HEK293 (cell line): ENCODE data around the gene BCOR.

Source experiments
- GFI1B ChIP-seq: fragments of 450-650 bp; formaldehyde crosslinking; IDR thresholded peaks from 2 replicates; pipeline ENCODE4 v1.5.1; 2016; ENCODE audit warnings: missing biosample characterization, missing genetic modification characterization
- PRDM6 ChIP-seq: fragments of 450-650 bp; formaldehyde crosslinking; IDR thresholded peaks from 2 replicates; pipeline ENCODE4 v1.5.1; 2017; ENCODE audit warnings: missing biosample characterization, missing genetic modification characterization
- WT1 ChIP-seq: fragments of 450-650 bp; formaldehyde crosslinking; IDR thresholded peaks from 2 replicates; pipeline ENCODE4 v1.5.1; 2016; ENCODE audit warnings: missing biosample characterization, missing genetic modification characterization
- ZBTB11 ChIP-seq: fragments of 450-650 bp; formaldehyde crosslinking; conservative IDR thresholded peaks from 2 replicates; pipeline ENCODE4 v1.5.1; 2016; ENCODE audit warnings: low read depth, missing biosample characterization, missing genetic modification characterization
- ZNF184 ChIP-seq: fragments of 450-650 bp; IDR thresholded peaks from 2 replicates; pipeline ENCODE4 v1.5.1; 2018; ENCODE audit warnings: missing biosample characterization, mild to moderate bottlenecking, missing genetic modification characterization
- ZNF2 ChIP-seq: fragments of 450-650 bp; formaldehyde crosslinking; IDR thresholded peaks from 2 replicates; pipeline ENCODE4 v1.5.1; 2016; ENCODE audit warnings: missing biosample characterization, missing genetic modification characterization
- ZNF266 ChIP-seq: fragments of 450-650 bp; formaldehyde crosslinking; IDR thresholded peaks from 2 replicates; pipeline ENCODE4 v1.5.1; 2016; ENCODE audit warnings: missing biosample characterization, missing genetic modification characterization, low read depth
- ZNF324 ChIP-seq: fragments of 450-650 bp; formaldehyde crosslinking; IDR thresholded peaks from 2 replicates; pipeline ENCODE4 v1.5.1; 2016; ENCODE audit warnings: missing biosample characterization, missing genetic modification characterization
- ZNF391 ChIP-seq: fragments of 450-650 bp; formaldehyde crosslinking; IDR thresholded peaks from 2 replicates; pipeline ENCODE4 v1.5.1; 2016; ENCODE audit warnings: low read depth, missing biosample characterization, missing genetic modification characterization, borderline replicate concordance
- ZNF426 ChIP-seq: fragments of 450-650 bp; formaldehyde crosslinking; IDR thresholded peaks from 2 replicates; pipeline ENCODE4 v1.5.1; 2017; ENCODE audit warnings: missing biosample characterization, missing genetic modification characterization, mild to moderate bottlenecking, inconsistent platforms, moderate library complexity
- ZNF510 ChIP-seq: fragments of 450-650 bp; formaldehyde crosslinking; IDR thresholded peaks from 2 replicates; pipeline ENCODE4 v1.5.1; 2018; ENCODE audit warnings: mild to moderate bottlenecking, missing genetic modification characterization, missing biosample characterization; ENCODE audit not compliant: insufficient replicate concordance
- ZNF513 ChIP-seq: fragments of 450-650 bp; IDR thresholded peaks from 2 replicates; pipeline ENCODE4 v1.5.1; 2018; ENCODE audit warnings: missing biosample characterization, missing genetic modification characterization
- ZNF518A ChIP-seq: fragments of 450-650 bp; formaldehyde crosslinking; conservative IDR thresholded peaks from 2 replicates; pipeline ENCODE4 v1.5.1; 2016; ENCODE audit warnings: low read depth, missing biosample characterization, missing genetic modification characterization
- ZNF571 ChIP-seq: fragments of 450-650 bp; formaldehyde crosslinking; IDR thresholded peaks from 2 replicates; pipeline ENCODE4 v1.5.0; 2017; ENCODE audit warnings: missing biosample characterization, missing genetic modification characterization
- ZNF585B ChIP-seq: fragments of 450-650 bp; formaldehyde crosslinking; IDR thresholded peaks from 2 replicates; pipeline ENCODE4 v1.5.1; 2016; ENCODE audit warnings: missing biosample characterization, missing genetic modification characterization
- ZNF621 ChIP-seq: fragments of 450-650 bp; formaldehyde crosslinking; IDR thresholded peaks from 2 replicates; pipeline ENCODE4 v1.5.1; 2017; ENCODE audit warnings: missing biosample characterization, missing genetic modification characterization
- ZNF704 ChIP-seq: fragments of 450-650 bp; formaldehyde crosslinking; IDR thresholded peaks from 2 replicates; pipeline ENCODE4 v1.5.1; 2016; ENCODE audit warnings: missing biosample characterization, missing genetic modification characterization
- ZNF776 ChIP-seq: fragments of 450-650 bp; formaldehyde crosslinking; IDR thresholded peaks from 2 replicates; pipeline ENCODE4 v1.5.0; 2017; ENCODE audit warnings: missing biosample characterization, missing genetic modification characterization, borderline replicate concordance
- TF ChIP-seq, protein P1 (sequence below): fragments of 450-650 bp; formaldehyde crosslinking; IDR thresholded peaks from 2 replicates; pipeline ENCODE4 v1.5.1; 2016; ENCODE audit warnings: missing biosample characterization, missing genetic modification characterization
- TF ChIP-seq, protein P2 (sequence below): fragments of 450-650 bp; formaldehyde crosslinking; IDR thresholded peaks from 2 replicates; pipeline ENCODE4 v1.5.1; 2016; ENCODE audit warnings: missing biosample characterization, missing genetic modification characterization
- TF ChIP-seq, protein P3 (sequence below): fragments of 450-650 bp; formaldehyde crosslinking; IDR thresholded peaks from 2 replicates; pipeline ENCODE4 v1.5.1; 2017; ENCODE audit warnings: missing biosample characterization, missing genetic modification characterization

BCOR gene

GRCh38 chrX:40112996-40113395, 15.2 kb upstream of the BCOR start (continued):
- TF ChIP-seq ZNF518A = peak; percentile 53
- 0 out of 2 replicates have a peak, but pooled peaks have one; percentile 65 for TF ChIP-seq ZNF266 (tag by site-specific recombination)
- TF ChIP-seq, protein P1, sequence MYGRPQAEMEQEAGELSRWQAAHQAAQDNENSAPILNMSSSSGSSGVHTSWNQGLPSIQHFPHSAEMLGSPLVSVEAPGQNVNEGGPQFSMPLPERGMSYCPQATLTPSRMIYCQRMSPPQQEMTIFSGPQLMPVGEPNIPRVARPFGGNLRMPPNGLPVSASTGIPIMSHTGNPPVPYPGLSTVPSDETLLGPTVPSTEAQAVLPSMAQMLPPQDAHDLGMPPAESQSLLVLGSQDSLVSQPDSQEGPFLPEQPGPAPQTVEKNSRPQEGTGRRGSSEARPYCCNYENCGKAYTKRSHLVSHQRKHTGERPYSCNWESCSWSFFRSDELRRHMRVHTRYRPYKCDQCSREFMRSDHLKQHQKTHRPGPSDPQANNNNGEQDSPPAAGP (tag by site-specific recombination) = no peak
- TF ChIP-seq, protein P2, sequence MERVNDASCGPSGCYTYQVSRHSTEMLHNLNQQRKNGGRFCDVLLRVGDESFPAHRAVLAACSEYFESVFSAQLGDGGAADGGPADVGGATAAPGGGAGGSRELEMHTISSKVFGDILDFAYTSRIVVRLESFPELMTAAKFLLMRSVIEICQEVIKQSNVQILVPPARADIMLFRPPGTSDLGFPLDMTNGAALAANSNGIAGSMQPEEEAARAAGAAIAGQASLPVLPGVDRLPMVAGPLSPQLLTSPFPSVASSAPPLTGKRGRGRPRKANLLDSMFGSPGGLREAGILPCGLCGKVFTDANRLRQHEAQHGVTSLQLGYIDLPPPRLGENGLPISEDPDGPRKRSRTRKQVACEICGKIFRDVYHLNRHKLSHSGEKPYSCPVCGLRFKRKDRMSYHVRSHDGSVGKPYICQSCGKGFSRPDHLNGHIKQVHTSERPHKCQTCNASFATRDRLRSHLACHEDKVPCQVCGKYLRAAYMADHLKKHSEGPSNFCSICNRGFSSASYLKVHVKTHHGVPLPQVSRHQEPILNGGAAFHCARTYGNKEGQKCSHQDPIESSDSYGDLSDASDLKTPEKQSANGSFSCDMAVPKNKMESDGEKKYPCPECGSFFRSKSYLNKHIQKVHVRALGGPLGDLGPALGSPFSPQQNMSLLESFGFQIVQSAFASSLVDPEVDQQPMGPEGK (tag by site-specific recombination) = no peak
- TF ChIP-seq, protein P3, sequence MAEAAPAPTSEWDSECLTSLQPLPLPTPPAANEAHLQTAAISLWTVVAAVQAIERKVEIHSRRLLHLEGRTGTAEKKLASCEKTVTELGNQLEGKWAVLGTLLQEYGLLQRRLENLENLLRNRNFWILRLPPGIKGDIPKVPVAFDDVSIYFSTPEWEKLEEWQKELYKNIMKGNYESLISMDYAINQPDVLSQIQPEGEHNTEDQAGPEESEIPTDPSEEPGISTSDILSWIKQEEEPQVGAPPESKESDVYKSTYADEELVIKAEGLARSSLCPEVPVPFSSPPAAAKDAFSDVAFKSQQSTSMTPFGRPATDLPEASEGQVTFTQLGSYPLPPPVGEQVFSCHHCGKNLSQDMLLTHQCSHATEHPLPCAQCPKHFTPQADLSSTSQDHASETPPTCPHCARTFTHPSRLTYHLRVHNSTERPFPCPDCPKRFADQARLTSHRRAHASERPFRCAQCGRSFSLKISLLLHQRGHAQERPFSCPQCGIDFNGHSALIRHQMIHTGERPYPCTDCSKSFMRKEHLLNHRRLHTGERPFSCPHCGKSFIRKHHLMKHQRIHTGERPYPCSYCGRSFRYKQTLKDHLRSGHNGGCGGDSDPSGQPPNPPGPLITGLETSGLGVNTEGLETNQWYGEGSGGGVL (tag by site-specific recombination) = no peak
- TF ChIP-seq ZNF776 (tag by site-specific recombination) = no peak
- TF ChIP-seq GFI1B (tag by site-specific recombination) = no peak
- no peak for TF ChIP-seq ZNF621 (tag by site-specific recombination)
- no peak for TF ChIP-seq WT1 (tag by site-specific recombination)
- peak; percentile 42 for TF ChIP-seq ZNF426 (tag by site-specific recombination)
- TF ChIP-seq ZNF704 (tag by site-specific recombination) = no peak
- no peak for TF ChIP-seq ZNF571
- no peak for TF ChIP-seq ZNF585B (tag by site-specific recombination)
- TF ChIP-seq ZNF324 (tag by site-specific recombination) = no peak
- peak; percentile 59 for TF ChIP-seq ZNF510 (tag by site-specific recombination)
- TF ChIP-seq ZBTB11 (tag by site-specific recombination) = peak; percentile 43; the same call in 1 of the 2 replicates
- no peak for TF ChIP-seq ZNF2
- TF ChIP-seq ZNF184 = no peak
- TF ChIP-seq ZNF391 (tag by site-specific recombination) = no peak
- no peak for TF ChIP-seq ZNF513 (tag by site-specific recombination)
- TF ChIP-seq PRDM6 = no peak
